HepG2 (cell line): Measurements from ENCODE around the gene MAML1. TPM values are rescaled to one million over a fixed set of nuclear protein-coding genes. Genes with fewer than 3 reads are reported as not detected.

Experiments
- AGO1 ChIP-seq: fragments of 200-400 bp; formaldehyde crosslinking; IDR thresholded peaks from 2 replicates; pipeline ENCODE4 v1.6.1; 2017; ENCODE audit warnings: mild to moderate bottlenecking, low read depth, low read length, moderate library complexity; ENCODE audit not compliant: poor library complexity, severe bottlenecking
- CSRNP2 ChIP-seq: sonication (generic); formaldehyde crosslinking; conservative IDR thresholded peaks from 2 replicates; pipeline ENCODE4 v1.8.0; 2022; ENCODE audit warnings: low read depth, missing genetic modification reagents
- KLF15 ChIP-seq: sonication (generic); formaldehyde crosslinking; IDR thresholded peaks from 2 replicates; pipeline ENCODE4 v1.8.1; 2023; ENCODE audit warnings: borderline replicate concordance, mild to moderate bottlenecking, inconsistent platforms, missing genetic modification reagents, mixed read lengths
- MLXIP ChIP-seq: sonication (generic); formaldehyde crosslinking; IDR thresholded peaks from 2 replicates; pipeline ENCODE4 v1.9.0; 2021; ENCODE audit warnings: missing genetic modification reagents, borderline replicate concordance
- PATZ1 ChIP-seq: sonication (generic); formaldehyde crosslinking; IDR thresholded peaks from 2 replicates; pipeline ENCODE4 v1.4.0; 2020; ENCODE audit warnings: missing genetic modification reagents
- PRDM10 ChIP-seq: sonication (generic); formaldehyde crosslinking; IDR thresholded peaks from 2 replicates; pipeline ENCODE4 v1.4.0; 2020; ENCODE audit warnings: low read depth, missing genetic modification reagents
- SATB2 ChIP-seq: sonication (generic); formaldehyde crosslinking; IDR thresholded peaks from 2 replicates; pipeline ENCODE4 v1.5.0; 2020; ENCODE audit warnings: missing genetic modification reagents
- SIX1 ChIP-seq: sonication (generic); formaldehyde crosslinking; IDR thresholded peaks from 2 replicates; pipeline ENCODE4 v1.4.0; 2020; ENCODE audit warnings: missing genetic modification reagents, borderline replicate concordance
- SMAD3 ChIP-seq: sonication (generic); formaldehyde crosslinking; IDR thresholded peaks from 2 replicates; pipeline ENCODE4 v1.4.0; 2020; ENCODE audit warnings: missing genetic modification reagents
- TARDBP ChIP-seq: sonication (generic); formaldehyde crosslinking; IDR thresholded peaks from 2 replicates; pipeline ENCODE4 v1.8.0; 2022; ENCODE audit warnings: mild to moderate bottlenecking, missing genetic modification reagents
- TSC22D2 ChIP-seq: sonication (generic); formaldehyde crosslinking; IDR thresholded peaks from 2 replicates; pipeline ENCODE4 v1.5.1; 2020; ENCODE audit warnings: missing genetic modification reagents, mild to moderate bottlenecking, borderline replicate concordance
- U2AF1 ChIP-seq: fragments of 200-400 bp; formaldehyde crosslinking; optimal IDR thresholded peaks from 2 replicates; pipeline ENCODE3; 2017; ENCODE audit warnings: mild to moderate bottlenecking, low read depth, low read length
- ZNF260 ChIP-seq: sonication (generic); formaldehyde crosslinking; IDR thresholded peaks from 2 replicates; pipeline ENCODE4 v1.4.0; 2020; ENCODE audit warnings: missing genetic modification reagents, low read depth, mild to moderate bottlenecking, borderline replicate concordance
- ZNF296 ChIP-seq: sonication (generic); formaldehyde crosslinking; conservative IDR thresholded peaks from 2 replicates; pipeline ENCODE4 v1.5.0; 2020; ENCODE audit warnings: mild to moderate bottlenecking, missing genetic modification reagents
- ZNF75D ChIP-seq: sonication (generic); formaldehyde crosslinking; IDR thresholded peaks from 2 replicates; pipeline ENCODE4 v1.8.1; 2023; ENCODE audit warnings: missing genetic modification reagents, mild to moderate bottlenecking, borderline replicate concordance
- polyA plus RNA-seq, 8 experiments: library from polyadenylated mRNA; depleted of rRNA in 3 of 8; stranded (reverse) in 7 of 8; unstranded in 1 of 8; fragments of >200 nt; fragmentation: Illumina TruSeq in 4 of 8; extraction: Trizol in 4 of 8; gene quantifications; 2 replicates each; pipeline versions ENCODE4 v1.2.1 to v1.2.3, GENCODE V29; 2011 to 2016; ENCODE audit warnings: low read depth in 4 of 8, missing spikeins in 1 of 8, mixed read lengths in 1 of 8; ENCODE audit not compliant: insufficient read depth in 1 of 8
- total RNA-seq, 5 experiments: library from RNA; depleted of rRNA; stranded (reverse); fragments of >200 nt; fragmentation: Illumina TruSeq; extraction: Trizol; gene quantifications; 2 replicates each; pipeline ENCODE4 v1.2.3, GENCODE V29; 2016; ENCODE audit warnings: low read depth in 1 of 5

The MAML1 gene
- total and polyA plus RNA-seq, 2 of the 13 experiments (the other 11 are each of a cell fraction or from before 2014, with no cell fraction given): 10.0 to 10.8 TPM

GRCh38 chr5:179819296-179820126 is 86.9 kb downstream of the MAML1 start (continued):
- TF ChIP-seq TSC22D2 (CRISPR knock-in tag) (0 out of 2 replicates have a peak, but pooled peaks have one; percentile 33), PATZ1 (CRISPR knock-in tag) (no peak; the same call in 1 of the 2 replicates), CSRNP2 (no peak), SATB2 (CRISPR knock-in tag) (no peak; the same call in 1 of the 2 replicates), TARDBP (CRISPR knock-in tag) (no peak; the same call in 1 of the 2 replicates), SMAD3 (0 out of 2 replicates have a peak, but pooled peaks have one; percentile 3), SIX1 (CRISPR knock-in tag) (no peak), PRDM10 (CRISPR knock-in tag) (no peak), ZNF296 (no peak), U2AF1 (peak; percentile 39), AGO1 (no peak), MLXIP (CRISPR knock-in tag) (peak; percentile 66; the same call in 1 of the 2 replicates), ZNF75D (CRISPR knock-in tag) (no peak), KLF15 (CRISPR knock-in tag) (no peak), ZNF260 (CRISPR knock-in tag) (no peak)
